Neural crest cell (in vitro differentiated cells): ENCODE data around the gene DACH1. TPM values are rescaled to one million over a fixed set of nuclear protein-coding genes. Genes with fewer than 3 reads are reported as not detected.

Experiments used
- DNase-seq: peaks from one replicate; pipeline ENCODE4 v3.0.0; 2021; ENCODE audit warnings: low read depth, mixed read lengths, low spot score
- H3K27ac Mint-ChIP-seq: one replicate; pipeline ENCODE4 v1.8.0; 2021; ENCODE audit warnings: mild to moderate bottlenecking, mixed read lengths; ENCODE audit not compliant: unreplicated experiment
- H3K27me3 Mint-ChIP-seq: 2 replicates; pipeline ENCODE4 v1.8.0; 2021; ENCODE audit warnings: low read depth, mild to moderate bottlenecking, mixed read lengths
- H3K36me3 Mint-ChIP-seq: 2 replicates; pipeline ENCODE4 v1.8.0; 2021; ENCODE audit warnings: low read depth, mild to moderate bottlenecking, mixed read lengths
- H3K4me1 Mint-ChIP-seq: 2 replicates; pipeline ENCODE4 v1.8.0; 2021; ENCODE audit warnings: mixed read lengths
- H3K4me3 Mint-ChIP-seq: one replicate; pipeline ENCODE4 v1.8.0; 2021; ENCODE audit warnings: mild to moderate bottlenecking, mixed read lengths
- H3K9me3 Mint-ChIP-seq: 2 replicates; pipeline ENCODE4 v1.8.0; 2021; ENCODE audit warnings: mixed read lengths
- CTCF ChIP-seq: fragments of 200-600 bp; sonication (generic); conservative IDR thresholded peaks from 2 replicates; pipeline ENCODE4 v1.5.0; 2021; ENCODE audit warnings: antibody characterized with exemption, mild to moderate bottlenecking
- total RNA-seq: library from RNA; stranded (reverse); gene quantifications from 2 replicates; pipeline ENCODE4 v1.2.1, GENCODE V29; 2021

The DACH1 gene
- total RNA-seq, 1 donor from 2014 or later, result 23.7 TPM

GRCh38 chr13:71626421-71627117, 240.4 kb downstream of the DACH1 start:
- DNase-seq, result no peak
- Mint-ChIP-seq H3K9me3 (no peaks in the 10 kb centered on the region), H3K4me1 (peaks cover 10% of the 10 kb centered on the region), H3K27ac (no peak overlapping the region), H3K27me3 (no peaks in the 10 kb centered on the region), H3K36me3 (no peaks in the 10 kb centered on the region), H3K4me3 (no peak overlapping the region)
- TF ChIP-seq CTCF, result no peak

- H3K9me3 Mint-ChIP-seq, result no peaks in the 10 kb centered on the region
- no peak overlapping the region for H3K4me3 Mint-ChIP-seq
- no peak for TF ChIP-seq CTCF
- no peaks in the 10 kb centered on the region for H3K36me3 Mint-ChIP-seq
- H3K4me1 Mint-ChIP-seq, result peaks cover 16% of the 10 kb centered on the region
- no peaks in the 10 kb centered on the region for H3K27me3 Mint-ChIP-seq
- no peak overlapping the region for H3K27ac Mint-ChIP-seq
- no peak for DNase-seq
Observed at GRCh38 chr13:71625694-71626093, 241.3 kb downstream of the DACH1 start.

- no peak for TF ChIP-seq CTCF
- H3K36me3 Mint-ChIP-seq, result no peaks in the 10 kb centered on the region
- no peak overlapping the region for H3K4me3 Mint-ChIP-seq
- no peak overlapping the region for H3K27ac Mint-ChIP-seq
- DNase-seq, result no peak
- H3K9me3 Mint-ChIP-seq, result no peaks in the 10 kb centered on the region
- H3K4me1 Mint-ChIP-seq, result peaks cover 17% of the 10 kb centered on the region
- H3K27me3 Mint-ChIP-seq, result no peaks in the 10 kb centered on the region
Observed at GRCh38 chr13:71624653-71625600, 242.1 kb downstream of the DACH1 start.

- H3K9me3 Mint-ChIP-seq, result no peaks in the 10 kb centered on the region
- TF ChIP-seq CTCF, result no peak
- H3K27me3 Mint-ChIP-seq, result no peaks in the 10 kb centered on the region
- H3K4me1 Mint-ChIP-seq, result peaks cover 15% of the 10 kb centered on the region
- peak overlapping the region; percentile 19 for H3K27ac Mint-ChIP-seq
- no peak overlapping the region for H3K4me3 Mint-ChIP-seq
- H3K36me3 Mint-ChIP-seq, result no peaks in the 10 kb centered on the region
- no peak for DNase-seq
Observed at GRCh38 chr13:71621174-71622124, 245.6 kb downstream of the DACH1 start.

GRCh38 chr13:71619096-71619495, 247.9 kb downstream of the DACH1 start:
- H3K4me3 Mint-ChIP-seq, result no peak overlapping the region
- H3K27ac Mint-ChIP-seq, result no peak overlapping the region
- no peaks in the 10 kb centered on the region for H3K27me3 Mint-ChIP-seq
- TF ChIP-seq CTCF, result no peak
- no peaks in the 10 kb centered on the region for H3K36me3 Mint-ChIP-seq
- peaks cover 15% of the 10 kb centered on the region for H3K4me1 Mint-ChIP-seq
- no peaks in the 10 kb centered on the region for H3K9me3 Mint-ChIP-seq
- no peak for DNase-seq
